Anterior cingulate cortex (tissue), 58 donors: ENCODE data around the gene NUP210L.
"Not testable (repeated sequence)": the region's sequence is repeated elsewhere in the genome, so short reads cannot be mapped to it uniquely, and the experiment has no call there.

ENCODE experiments used
- DNase-seq, 58 donors: peaks; one replicate each; lab custom pipeline; 2025; lab: John Stamatoyannopoulos, UW

The NUP210L gene

GRCh38 chr1:154104433-154105082 lies 50.3 kb downstream of the NUP210L start:
- DNase-seq, result no peak

DNA sequence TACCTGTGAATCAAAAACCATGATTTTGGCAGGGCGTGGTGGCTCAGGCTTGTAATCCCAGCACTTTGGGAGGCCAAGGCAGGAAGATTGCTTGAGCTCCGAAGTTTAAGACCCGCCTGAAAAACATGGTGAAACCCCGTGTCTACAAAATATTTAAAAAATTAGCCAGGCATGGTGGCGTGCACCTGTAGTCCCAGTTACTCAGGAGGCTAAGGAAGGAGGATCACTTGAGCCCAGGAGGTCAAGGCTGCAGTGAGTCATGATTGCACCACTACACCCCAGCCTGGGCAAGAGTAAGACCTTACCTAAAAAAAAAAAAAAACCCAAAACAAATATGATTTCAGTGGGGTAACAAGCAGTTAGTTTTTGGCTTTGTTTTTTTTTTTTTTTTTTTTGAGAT lies 54.7 kb downstream of the NUP210L start:
- not testable (repeated sequence) for DNase-seq

- no peak for DNase-seq
Observed at GRCh38 chr1:154097873-154098272, 57.0 kb downstream of the NUP210L start.

DNA sequence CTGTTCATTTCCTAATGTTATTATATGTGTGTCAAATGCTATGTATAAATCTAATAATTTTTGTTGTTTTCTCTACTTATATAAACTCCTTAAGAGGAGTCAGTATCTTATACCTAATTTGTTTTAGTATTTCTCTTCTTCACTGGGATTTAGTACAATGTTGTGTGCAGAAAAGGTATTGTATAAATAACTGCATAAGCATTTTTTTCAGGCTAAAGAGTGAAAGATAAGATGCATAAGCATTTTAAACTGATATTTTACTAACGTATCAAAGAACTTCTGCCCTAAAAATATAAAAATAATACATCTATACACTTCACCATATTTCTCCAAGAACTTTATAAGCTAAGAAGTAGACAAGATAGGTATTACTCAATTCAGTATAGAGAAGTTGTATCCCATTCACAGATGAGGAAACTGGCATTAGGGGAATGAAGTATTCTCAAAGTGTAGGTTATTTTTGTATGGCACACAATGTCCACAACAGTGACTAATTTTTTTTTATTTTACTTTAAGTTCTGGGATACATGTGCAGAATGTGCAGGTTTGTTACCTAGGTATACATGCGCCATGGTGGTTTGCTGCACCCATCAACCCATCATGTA lies 59.3 kb downstream of the NUP210L start:
- DNase-seq, result no peak

DNA sequence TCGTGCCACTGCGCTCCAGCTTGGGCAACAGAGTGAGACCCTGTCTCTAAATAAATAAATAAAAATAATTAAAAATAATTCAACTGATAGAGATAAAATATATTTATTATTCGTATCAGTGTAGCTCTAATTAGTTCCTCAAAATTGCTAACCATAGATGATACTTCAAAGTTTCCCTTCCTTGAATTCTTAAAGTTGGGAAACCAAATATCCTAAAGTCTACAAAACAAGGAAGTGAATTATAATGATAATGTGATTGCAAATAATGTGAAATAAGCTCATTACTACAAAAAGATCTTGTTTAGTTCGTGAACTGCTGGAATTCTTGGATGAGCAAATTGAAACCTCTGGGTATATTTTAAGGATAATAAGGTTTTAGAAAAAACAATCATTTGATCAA lies 60.5 kb downstream of the NUP210L start:
- DNase-seq, result no peak

GRCh38 chr1:154093699-154094098 lies 61.2 kb downstream of the NUP210L start:
- no peak for DNase-seq

- no peak for DNase-seq
Observed at GRCh38 chr1:154091706-154092105, 63.2 kb downstream of the NUP210L start.

GRCh38 chr1:154087574-154087973 lies 67.3 kb downstream of the NUP210L start:
- no peak for DNase-seq

DNA sequence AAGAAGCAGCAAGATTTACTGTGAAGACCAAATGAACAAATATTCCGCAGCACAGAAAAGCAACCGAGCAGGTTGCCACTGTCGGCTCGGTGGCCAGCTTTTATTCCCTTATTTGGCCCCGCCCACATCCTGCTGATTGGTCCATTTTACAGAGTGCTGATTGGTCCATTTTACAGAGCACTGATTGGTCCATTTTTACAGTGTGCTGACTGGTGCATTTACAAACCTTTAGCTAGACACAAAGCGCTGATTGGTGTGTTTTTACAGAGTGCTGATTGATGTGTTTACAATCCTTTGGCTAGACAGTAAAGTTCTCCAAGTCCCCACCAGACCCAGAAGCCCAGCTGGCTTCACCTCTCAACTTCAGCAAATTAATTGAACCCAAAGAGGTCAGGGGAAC lies 71.8 kb downstream of the NUP210L start:
- DNase-seq, result not testable (repeated sequence)

DNA sequence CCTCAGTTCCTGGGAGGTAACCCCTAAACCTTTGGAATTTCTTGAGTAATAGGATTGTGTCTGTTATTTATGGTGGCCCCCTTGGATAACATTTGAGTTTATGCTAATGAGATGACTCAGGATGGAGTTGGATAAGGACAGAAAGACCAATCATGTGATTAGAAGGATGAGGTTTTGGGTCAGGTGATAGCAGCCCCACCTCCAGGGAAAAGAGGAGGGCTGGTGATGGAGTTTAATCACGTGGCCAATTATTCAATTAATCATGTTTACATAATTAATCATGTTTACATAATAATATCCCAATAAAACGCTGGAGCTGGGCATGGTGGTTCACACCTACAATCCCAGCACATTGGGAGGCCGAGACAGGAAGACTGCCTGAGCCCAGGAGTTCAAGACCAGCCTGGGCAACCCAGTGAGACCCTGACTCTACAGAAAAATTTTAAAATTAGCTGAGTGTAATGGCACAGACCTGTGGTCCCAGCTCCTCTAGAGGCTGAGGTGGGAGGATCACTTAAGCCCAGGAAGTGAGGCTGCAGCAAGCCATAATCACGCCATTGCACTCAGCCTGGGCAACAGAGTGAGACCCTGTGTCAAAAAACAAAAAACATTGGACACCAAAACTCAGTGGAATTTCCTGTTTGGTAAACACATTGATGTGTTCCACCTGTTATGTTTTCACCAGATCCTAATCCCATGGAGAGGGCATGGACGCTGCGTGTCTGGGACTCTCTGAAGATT lies 73.3 kb downstream of the NUP210L start:
- DNase-seq, result no peak

GRCh38 chr1:154076413-154076812 lies 78.5 kb downstream of the NUP210L start:
- no peak for DNase-seq

DNA sequence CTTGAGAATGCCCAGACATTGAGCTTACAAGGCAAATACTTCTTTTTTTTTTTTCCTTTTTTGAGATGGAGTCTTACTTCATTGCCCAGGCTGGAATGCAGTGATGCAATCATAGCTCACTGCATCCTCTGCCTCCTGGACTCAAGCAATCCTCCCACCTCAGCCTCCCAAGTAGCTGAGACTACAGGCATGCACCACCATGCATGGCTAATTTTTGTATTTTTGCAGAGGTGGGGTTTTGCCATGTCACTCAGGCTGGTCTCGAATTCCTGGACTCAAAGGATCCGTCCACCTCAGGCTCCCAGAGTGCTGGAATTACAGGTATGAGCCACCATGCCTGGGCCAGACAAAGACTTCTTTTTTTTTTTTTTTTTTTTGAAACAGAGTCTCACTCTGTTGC lies 79.1 kb downstream of the NUP210L start:
- DNase-seq, result no peak

GRCh38 chr1:154062309-154062708 lies 92.6 kb downstream of the NUP210L start:
- no peak for DNase-seq

- not testable (repeated sequence) for DNase-seq
Observed at GRCh38 chr1:154047436-154047835, 107.4 kb downstream of the NUP210L start.

GRCh38 chr1:154033697-154034096 lies 121.2 kb downstream of the NUP210L start:
- not testable (repeated sequence) for DNase-seq

- no peak for DNase-seq
Observed at GRCh38 chr1:154019940-154020339, 134.9 kb downstream of the NUP210L start.

DNA sequence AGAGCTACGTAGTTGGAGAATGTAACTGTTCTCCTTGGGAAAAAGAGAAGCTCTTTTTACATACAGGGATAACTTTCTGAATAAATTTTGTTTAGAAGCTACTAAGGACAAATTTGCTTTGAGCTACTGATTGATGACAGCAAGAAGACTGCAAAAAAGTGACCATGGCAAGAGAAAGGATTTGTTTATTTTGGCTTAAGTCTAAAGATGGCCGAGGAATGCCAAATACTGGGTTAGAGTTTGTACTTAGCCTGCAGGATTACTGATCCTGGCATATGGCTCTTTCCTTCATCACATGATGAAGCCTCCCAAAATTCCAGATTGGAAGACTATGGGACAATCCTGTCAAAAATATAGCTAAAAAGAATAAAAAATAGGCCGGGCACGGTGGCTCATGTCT lies 135.6 kb downstream of the NUP210L start:
- no peak for DNase-seq

- no peak for DNase-seq
Observed at GRCh38 chr1:154014154-154014907, 140.5 kb downstream of the NUP210L start.

GRCh38 chr1:154012543-154012942 lies 142.3 kb downstream of the NUP210L start:
- DNase-seq, result not testable (repeated sequence)

DNA sequence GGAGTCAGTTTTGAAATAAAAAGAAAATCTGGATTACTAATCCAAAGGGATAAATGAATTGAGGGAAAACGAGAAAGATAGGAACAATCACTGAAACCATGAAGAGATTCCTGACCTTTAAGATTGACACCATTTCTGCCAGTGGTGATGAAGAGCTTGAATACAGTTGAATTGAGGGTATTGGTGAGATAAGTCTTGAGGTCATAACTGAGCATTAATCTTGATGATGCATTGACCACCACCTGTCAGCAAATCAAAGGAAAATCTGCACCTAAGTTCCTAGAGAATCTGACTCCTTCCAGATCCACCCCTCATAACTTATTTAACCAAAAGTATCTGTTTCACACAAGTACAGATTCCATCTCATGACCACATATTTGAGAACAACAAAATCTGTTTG lies 142.7 kb downstream of the NUP210L start:
- DNase-seq, result no peak

- no peak for DNase-seq
Observed at GRCh38 chr1:154006136-154006535, 148.7 kb downstream of the NUP210L start.
